GM13977 (cell line): ENCODE data around the gene ALKBH1.

Experiments used
- DNase-seq: peaks from one replicate; pipeline ENCODE4 v3.0.0; 2012; ENCODE audit warnings: low spot score
- in situ Hi-C: fragments of 300-500 bp; cut with MboI; formaldehyde crosslinking; loops from one replicate; pipeline ENCODE4 v1.12.0; 2022; ENCODE audit warnings: low sequenced_read_pairs, low pct_unique_long_range_greater_than_20kb, mixed read lengths, inconsistent platforms; ENCODE audit not compliant: unreplicated experiment
- TF ChIP-seq, protein P1 (sequence below): IDR thresholded peaks from 2 replicates; pipeline ENCODE4 v1.5.1; 2012; ENCODE audit warnings: mild to moderate bottlenecking, control low read depth; ENCODE audit not compliant: insufficient read depth; ENCODE audit errors: extremely low read depth, missing control alignments

Gene ALKBH1

GRCh38 chr14:77710364-77710763 is 2.5 kb upstream of the ALKBH1 start:
- in situ Hi-C loops = no loop called here
- TF ChIP-seq, protein P1, sequence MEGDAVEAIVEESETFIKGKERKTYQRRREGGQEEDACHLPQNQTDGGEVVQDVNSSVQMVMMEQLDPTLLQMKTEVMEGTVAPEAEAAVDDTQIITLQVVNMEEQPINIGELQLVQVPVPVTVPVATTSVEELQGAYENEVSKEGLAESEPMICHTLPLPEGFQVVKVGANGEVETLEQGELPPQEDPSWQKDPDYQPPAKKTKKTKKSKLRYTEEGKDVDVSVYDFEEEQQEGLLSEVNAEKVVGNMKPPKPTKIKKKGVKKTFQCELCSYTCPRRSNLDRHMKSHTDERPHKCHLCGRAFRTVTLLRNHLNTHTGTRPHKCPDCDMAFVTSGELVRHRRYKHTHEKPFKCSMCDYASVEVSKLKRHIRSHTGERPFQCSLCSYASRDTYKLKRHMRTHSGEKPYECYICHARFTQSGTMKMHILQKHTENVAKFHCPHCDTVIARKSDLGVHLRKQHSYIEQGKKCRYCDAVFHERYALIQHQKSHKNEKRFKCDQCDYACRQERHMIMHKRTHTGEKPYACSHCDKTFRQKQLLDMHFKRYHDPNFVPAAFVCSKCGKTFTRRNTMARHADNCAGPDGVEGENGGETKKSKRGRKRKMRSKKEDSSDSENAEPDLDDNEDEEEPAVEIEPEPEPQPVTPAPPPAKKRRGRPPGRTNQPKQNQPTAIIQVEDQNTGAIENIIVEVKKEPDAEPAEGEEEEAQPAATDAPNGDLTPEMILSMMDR = no peak
- DNase-seq = no peak

GRCh38 chr14:77709412-77709811 is 1.6 kb upstream of the ALKBH1 start:
- in situ Hi-C loops = no loop called here
- TF ChIP-seq, protein P1 = no peak
- no peak for DNase-seq

DNA sequence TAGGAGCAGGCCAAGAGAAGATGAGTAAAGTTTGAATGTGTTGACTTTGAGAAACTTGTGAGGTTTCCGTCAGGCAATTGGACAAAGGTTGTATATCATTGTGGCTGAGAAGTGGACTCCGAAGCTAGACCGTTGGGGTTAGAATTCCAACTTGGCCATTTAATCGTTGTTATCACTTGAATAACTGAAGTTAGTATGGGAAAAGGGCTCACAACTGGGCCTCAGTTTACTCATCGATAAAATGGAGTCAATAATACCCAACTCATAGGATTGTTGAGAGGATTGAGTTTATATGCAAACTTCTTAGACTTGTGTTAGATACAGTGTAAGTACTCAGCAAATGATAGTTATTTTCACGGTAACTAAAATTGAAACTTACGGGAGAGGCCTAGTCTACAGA is 926 bp upstream of the ALKBH1 start:
- TF ChIP-seq, protein P1 = no peak
- in situ Hi-C loops = no loop called here
- DNase-seq = no peak

DNA sequence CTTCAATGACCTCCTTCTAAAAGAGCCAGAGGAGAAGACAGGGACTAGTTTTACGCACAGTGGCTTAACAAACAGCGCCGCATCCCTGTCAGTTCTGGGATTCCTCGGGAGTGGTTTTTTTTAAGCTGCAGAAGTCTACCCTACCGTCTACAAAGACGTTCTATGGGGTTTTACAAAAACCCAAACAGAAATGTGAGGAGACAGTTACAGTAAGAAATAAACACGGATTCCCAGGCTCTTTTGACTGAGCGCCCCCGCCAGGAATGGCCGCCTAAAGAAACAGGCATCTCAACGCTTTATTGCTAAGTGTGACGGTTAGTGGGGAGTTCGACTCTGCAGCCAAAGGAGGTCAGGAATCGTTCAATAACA is 484 bp downstream of the ALKBH1 start:
- TF ChIP-seq, protein P1 = peak; percentile 21
- DNase-seq = peak; percentile 34
- in situ Hi-C loops = no loop called here

DNA sequence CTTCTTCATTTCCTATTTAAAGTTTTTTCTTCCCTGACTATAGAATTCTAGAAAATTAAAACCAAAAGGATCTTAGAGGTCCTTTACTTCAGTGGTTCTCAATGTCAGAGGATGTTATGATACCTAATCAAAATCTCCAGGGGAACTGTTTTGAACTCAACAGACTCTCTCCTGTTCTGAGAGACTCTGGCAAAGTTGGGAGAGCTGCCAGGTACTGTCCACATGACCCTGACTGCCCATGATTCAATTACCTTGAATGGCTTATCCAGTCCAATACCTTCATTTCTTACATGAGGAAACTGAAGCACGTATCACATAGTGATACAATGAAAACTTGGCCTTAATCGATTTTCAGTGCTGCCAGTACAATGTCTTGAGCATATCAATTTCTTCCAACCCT is 16.6 kb downstream of the ALKBH1 start:
- no peak for DNase-seq
- TF ChIP-seq, protein P1 = no peak
- in situ Hi-C loops = no loop called here

DNA sequence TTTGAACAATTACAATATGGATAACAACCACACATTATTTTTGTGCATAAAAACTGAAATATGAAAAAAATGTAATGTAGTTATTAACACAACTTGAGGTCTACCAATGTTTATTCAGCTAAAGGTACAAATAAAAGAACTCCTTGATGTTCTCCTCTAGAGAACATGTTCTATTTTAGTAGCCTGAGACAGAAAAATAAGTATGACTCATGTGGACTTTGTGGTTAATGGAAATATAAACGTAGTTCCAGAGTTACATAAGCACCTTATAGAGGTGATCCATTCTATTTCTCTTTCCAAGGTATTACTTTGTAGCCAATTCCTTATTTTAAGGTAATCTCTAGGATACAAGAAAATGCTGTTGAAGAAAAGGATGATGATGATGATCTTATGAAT is 25.7 kb downstream of the ALKBH1 start:
- DNase-seq = no peak
- in situ Hi-C loops = no loop called here
- TF ChIP-seq, protein P1 = no peak

GRCh38 chr14:77681196-77682157 is 26.3 kb downstream of the ALKBH1 start:
- DNase-seq = no peak
- in situ Hi-C loops = no loop called here
- TF ChIP-seq, protein P1 = no peak
